ENCODE results near the gene RASAL2. TPM values are rescaled to one million over a fixed set of nuclear protein-coding genes. Genes with fewer than 3 reads are reported as not detected.

The RASAL2 gene
- total RNA-seq, 3 donors from 2014 or later = 28.5 to 41.0 (median 40.5) TPM

DNA sequence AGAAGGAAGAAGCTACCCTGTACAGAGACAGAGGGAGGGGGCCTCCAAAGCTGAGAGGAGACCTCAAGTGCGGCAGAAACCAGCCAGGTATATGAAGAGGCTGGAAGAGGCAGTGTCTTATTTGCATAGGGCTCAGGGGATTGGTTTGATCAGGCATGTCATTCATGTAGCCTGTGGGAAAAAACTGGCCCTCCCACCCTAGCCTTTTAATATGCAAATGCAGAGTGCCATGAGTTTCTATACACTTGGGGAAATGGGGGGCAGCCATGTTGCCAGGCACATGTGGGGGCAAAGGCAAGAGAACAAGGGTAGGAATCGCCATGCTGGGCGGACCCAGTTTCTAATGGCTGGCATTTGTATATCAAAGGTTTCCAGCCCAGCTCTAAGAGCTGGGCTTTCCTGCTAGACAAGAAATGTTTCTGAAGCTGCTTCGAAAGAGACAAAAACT is 172.7 kb downstream of the RASAL2 start:
- H3K4me3 ChIP-seq = no peak overlapping the region
- no peak overlapping the region for H3K27ac ChIP-seq
- no peaks in the 10 kb centered on the region for H3K4me1 ChIP-seq
- no peaks in the 10 kb centered on the region for H3K9me3 ChIP-seq
- TF ChIP-seq CTCF (IDR thresholded peaks at IDR 0.05) (no peak), POLR2AphosphoS5 (IDR thresholded peaks at IDR 0.05) (no peak), POLR2A (IDR thresholded peaks at IDR 0.05) (no peak)
- H3K27me3 ChIP-seq = no peaks in the 10 kb centered on the region
- intact Hi-C loops (cut with DNase I; ENCODE audit: low total_unique reads) = no loop called here
- H3K36me3 ChIP-seq = no peaks in the 10 kb centered on the region
- no peak for DNase-seq (ENCODE audit: low spot score in 2 of 2)

- DNase-seq (ENCODE audit: low spot score in 2 of 2) = no peak
- intact Hi-C loops (cut with DNase I; ENCODE audit: low total_unique reads) = no loop called here
- Histone ChIP-seq H3K4me1 (no peaks in the 10 kb centered on the region), H3K9me3 (no peaks in the 10 kb centered on the region), H3K36me3 (no peaks in the 10 kb centered on the region), H3K4me3 (no peak overlapping the region), H3K27ac (no peak overlapping the region), H3K27me3 (no peaks in the 10 kb centered on the region)
- TF ChIP-seq CTCF (IDR thresholded peaks at IDR 0.05) (no peak), POLR2AphosphoS5 (IDR thresholded peaks at IDR 0.05) (no peak), POLR2A (IDR thresholded peaks at IDR 0.05) (no peak)
These were observed 173.8 kb downstream of the RASAL2 start for GRCh38 chr1:178267646-178268094.

- H3K27ac ChIP-seq = no peak overlapping the region
- H3K4me3 ChIP-seq = no peak overlapping the region
- no peaks in the 10 kb centered on the region for H3K9me3 ChIP-seq
- no peaks in the 10 kb centered on the region for H3K36me3 ChIP-seq
- DNase-seq (ENCODE audit: low spot score in 2 of 2) = no peak
- intact Hi-C loops (cut with DNase I; ENCODE audit: low total_unique reads) = no loop called here
- H3K27me3 ChIP-seq = no peaks in the 10 kb centered on the region
- no peaks in the 10 kb centered on the region for H3K4me1 ChIP-seq
- TF ChIP-seq CTCF (IDR thresholded peaks at IDR 0.05) (no peak), POLR2AphosphoS5 (IDR thresholded peaks at IDR 0.05) (no peak), POLR2A (IDR thresholded peaks at IDR 0.05) (no peak)
These were observed 177.6 kb downstream of the RASAL2 start for GRCh38 chr1:178271471-178271870.

DNA sequence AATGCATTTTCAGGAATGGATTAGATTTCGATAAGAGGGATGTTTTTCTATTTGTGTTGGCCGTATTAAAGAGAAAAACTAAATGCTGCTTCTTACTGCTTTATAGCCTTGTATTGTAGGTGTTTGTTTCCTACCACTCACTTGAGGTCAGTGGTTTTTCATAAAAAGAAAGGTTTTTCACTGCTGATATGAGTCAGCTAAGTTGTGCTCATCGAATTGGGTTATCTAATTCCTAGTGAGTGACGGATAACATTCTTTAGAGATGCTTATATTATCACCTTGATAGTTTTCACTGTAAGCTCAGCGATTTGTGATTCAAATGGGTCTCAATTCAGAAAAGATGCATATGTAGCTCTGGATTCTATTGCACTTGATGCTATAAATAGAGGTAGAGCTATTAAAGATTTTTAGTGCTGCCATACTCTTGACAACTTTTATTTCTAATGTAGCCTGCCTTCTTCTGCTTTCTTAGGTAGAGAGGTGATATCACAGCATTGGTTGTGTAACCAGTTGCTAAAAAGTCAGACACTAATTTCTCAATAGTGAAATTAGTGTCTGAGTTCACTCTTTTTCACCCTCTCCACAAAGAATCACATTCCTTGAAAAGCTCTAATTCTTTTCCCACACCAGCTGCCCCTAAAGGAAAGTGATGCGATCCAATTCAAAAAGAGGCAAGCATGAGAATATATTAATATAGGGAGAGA is 180.0 kb downstream of the RASAL2 start:
- Histone ChIP-seq H3K36me3 (no peaks in the 10 kb centered on the region), H3K4me3 (no peak overlapping the region), H3K27me3 (no peaks in the 10 kb centered on the region), H3K4me1 (no peaks in the 10 kb centered on the region), H3K9me3 (peaks cover 0 to 7% of the 10 kb centered on the region in 2 donors), H3K27ac (no peak overlapping the region)
- DNase-seq (ENCODE audit: low spot score in 2 of 2) = no peak
- TF ChIP-seq CTCF (IDR thresholded peaks at IDR 0.05) (no peak), POLR2A (IDR thresholded peaks at IDR 0.05) (no peak), POLR2AphosphoS5 (IDR thresholded peaks at IDR 0.05) (no peak)
- intact Hi-C loops (cut with DNase I; ENCODE audit: low total_unique reads) = no loop called here

GRCh38 chr1:178275049-178275448 is 181.1 kb downstream of the RASAL2 start:
- Histone ChIP-seq H3K9me3 (peaks cover 0 to 7% of the 10 kb centered on the region in 2 donors), H3K27me3 (no peaks in the 10 kb centered on the region), H3K4me1 (no peaks in the 10 kb centered on the region), H3K4me3 (no peak overlapping the region), H3K36me3 (no peaks in the 10 kb centered on the region), H3K27ac (no peak overlapping the region)
- TF ChIP-seq POLR2A (IDR thresholded peaks at IDR 0.05) = no peak
- no peak for TF ChIP-seq CTCF (IDR thresholded peaks at IDR 0.05)
- no peak for TF ChIP-seq POLR2AphosphoS5 (IDR thresholded peaks at IDR 0.05)
- intact Hi-C loops (cut with DNase I; ENCODE audit: low total_unique reads) = no loop called here
- DNase-seq (ENCODE audit: low spot score in 2 of 2) = no peak
